GM18520 (cell line): ENCODE results near the gene DPY19L3.
"Not testable (repeated sequence)": the region's sequence is repeated elsewhere in the genome, so short reads cannot be mapped to it uniquely, and the experiment has no call there.

Source experiments
- ATAC-seq: cut with Tn5 transposase; IDR thresholded peaks from one replicate; pipeline ENCODE4 v1.9.1; 2021; ENCODE audit not compliant: unreplicated experiment

DPY19L3 gene, protein sequence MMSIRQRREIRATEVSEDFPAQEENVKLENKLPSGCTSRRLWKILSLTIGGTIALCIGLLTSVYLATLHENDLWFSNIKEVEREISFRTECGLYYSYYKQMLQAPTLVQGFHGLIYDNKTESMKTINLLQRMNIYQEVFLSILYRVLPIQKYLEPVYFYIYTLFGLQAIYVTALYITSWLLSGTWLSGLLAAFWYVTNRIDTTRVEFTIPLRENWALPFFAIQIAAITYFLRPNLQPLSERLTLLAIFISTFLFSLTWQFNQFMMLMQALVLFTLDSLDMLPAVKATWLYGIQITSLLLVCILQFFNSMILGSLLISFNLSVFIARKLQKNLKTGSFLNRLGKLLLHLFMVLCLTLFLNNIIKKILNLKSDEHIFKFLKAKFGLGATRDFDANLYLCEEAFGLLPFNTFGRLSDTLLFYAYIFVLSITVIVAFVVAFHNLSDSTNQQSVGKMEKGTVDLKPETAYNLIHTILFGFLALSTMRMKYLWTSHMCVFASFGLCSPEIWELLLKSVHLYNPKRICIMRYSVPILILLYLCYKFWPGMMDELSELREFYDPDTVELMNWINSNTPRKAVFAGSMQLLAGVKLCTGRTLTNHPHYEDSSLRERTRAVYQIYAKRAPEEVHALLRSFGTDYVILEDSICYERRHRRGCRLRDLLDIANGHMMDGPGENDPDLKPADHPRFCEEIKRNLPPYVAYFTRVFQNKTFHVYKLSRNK

DNA sequence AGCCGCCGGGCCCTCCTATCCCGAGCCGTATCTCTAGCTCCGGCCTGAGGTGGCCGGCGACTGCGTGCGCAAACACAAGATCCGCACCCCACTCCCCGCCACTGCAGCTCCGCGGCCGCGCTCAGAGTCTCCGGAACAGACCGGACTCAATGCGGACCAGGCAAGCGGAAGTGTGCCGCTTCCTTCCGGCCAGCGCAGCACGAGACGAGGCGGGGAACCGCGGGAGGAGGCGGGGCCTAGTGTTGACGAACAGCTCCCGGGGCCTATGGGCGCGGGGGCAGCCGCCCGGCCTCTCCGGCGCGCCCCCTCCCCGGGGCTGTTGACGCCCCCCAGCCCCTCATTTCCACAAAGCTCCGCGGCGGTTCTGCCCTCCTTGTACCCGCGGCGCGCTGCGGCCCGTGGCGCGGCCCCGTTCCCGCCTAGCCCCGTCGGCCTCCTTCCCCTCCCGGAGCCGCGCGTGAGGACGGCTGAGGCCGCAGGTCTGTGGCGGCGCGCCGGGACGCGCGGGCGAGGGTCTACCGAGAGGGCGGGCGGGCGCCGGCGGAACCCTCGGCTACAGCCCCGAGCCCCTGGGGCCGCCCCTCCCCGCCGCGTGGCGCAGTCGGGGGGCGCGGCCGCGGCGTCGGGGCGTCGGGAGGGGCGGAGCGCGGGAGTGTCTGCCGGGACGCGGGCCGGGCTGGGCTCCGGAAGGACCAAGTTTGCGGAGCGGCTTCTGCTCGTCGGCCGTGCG is at the start of gene DPY19L3:
Gene DPY19L3, plus strand, starts transcription at position 340 of the 730 bp plus-strand sequence. CDS start 2,484 bp downstream, outside the sequence.
- ATAC-seq = peak; percentile 95

DNA sequence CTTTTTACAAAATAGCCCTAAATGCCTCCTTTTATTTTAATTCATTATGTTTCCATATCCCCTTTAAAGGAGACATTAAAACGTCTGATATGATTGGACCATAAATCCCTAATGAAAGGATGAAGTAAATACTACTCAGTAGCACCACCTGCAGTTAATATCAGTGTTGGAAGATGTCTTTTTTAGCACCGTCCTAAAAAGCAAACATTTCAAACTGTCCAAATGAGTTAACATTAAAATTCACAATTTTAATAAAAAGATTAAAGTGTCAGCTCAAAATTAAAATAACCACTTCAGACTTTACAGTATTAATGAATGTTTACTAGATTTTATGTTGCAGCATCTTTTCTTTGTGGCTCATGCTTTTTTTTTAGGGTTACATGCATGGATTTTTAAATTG is 47.9 kb upstream of the DPY19L3 start:
- ATAC-seq = no peak

DNA sequence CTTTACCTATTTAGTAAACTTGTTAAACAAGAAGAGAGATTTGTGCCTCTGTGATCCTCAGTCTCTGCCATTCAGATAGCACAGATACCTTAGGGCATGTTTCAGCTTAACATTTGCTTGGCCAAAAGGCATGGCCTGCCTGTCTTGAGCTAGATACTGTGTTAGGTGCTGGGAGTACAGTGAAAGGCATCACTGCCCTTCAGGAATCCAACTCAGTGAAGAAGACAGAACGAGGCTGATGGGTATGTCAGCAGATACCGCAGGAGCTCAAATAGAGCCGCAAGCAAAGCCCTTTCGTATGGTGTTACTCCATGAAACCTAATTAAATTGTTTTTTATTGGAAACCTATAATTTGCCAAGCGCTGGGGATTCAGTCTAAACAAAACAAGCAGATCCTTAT is 47.2 kb upstream of the DPY19L3 start:
- ATAC-seq = no peak

DNA sequence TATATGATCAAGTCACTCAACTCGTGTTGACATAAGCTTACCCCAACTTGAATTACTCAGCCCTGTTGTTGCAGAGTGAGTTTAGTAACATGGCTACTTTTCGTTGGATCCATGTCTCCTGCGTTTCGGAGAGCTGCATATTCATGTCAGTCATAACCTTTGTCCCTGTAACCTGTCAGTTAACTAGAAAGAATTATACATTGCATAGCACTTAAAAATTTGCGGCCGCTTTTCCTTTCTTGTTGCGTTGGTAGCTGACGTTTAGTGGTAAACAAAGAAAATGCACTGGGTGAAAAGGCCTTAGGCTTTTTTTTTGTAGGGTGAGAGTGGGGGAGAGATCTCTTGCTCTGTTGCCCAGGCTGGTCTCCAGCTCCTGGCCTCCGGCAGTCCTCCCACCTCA is 46.0 kb upstream of the DPY19L3 start:
- ATAC-seq = no peak

DNA sequence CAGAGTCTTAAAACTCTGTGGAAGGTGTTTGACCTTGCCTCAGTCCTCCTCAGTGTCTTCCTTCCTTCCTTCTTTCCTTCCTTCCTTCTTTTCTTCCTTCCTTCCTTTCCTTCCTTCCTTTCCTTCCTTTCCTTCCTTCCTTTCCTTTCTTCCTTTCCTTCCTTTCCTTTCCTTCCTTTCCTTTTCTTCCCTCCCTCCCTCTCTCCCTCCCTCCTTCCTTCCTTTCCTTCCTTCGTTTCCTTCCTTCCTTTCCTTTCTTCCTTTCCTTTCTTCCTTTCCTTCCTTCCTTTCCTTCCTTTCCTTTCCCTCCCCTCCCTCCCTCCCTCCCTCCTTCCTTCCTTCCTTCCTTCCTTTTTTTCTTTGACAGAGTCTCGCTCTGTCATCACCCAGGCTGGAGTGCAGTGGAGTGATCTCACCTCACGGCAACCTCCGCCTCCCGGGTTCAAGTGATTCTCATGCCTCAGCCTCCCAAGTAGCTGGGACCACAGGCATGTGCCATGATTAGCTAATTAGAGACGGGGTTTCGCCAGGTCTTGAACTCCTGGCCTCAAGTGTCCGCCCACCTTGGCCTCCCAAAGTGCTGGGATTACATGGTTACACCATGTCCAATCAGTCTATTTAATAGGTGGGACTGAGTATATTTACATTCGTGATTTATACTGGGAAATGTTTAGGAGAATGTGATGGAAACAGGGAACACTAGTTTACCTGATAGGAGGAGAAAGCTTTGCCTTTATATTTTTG is 43.8 kb upstream of the DPY19L3 start:
- ATAC-seq = no peak

DNA sequence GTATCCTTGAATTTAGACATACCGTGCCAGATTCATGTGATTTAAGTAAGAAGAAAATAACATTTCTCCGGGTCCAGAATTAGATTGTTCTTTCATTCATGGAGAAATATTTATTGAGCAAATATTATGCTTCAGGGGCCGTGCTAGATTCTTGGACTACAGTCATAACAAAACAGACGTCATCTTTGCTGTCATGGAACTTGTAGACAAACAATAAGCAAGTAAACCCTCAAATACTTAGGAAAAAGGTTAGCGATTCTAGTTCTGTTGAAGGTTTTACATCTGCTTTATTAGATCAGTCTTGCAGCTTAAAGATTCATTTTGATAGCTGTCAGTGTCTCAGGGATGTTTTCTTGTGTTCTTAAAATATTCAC is 43.3 kb upstream of the DPY19L3 start:
- no peak for ATAC-seq

DNA sequence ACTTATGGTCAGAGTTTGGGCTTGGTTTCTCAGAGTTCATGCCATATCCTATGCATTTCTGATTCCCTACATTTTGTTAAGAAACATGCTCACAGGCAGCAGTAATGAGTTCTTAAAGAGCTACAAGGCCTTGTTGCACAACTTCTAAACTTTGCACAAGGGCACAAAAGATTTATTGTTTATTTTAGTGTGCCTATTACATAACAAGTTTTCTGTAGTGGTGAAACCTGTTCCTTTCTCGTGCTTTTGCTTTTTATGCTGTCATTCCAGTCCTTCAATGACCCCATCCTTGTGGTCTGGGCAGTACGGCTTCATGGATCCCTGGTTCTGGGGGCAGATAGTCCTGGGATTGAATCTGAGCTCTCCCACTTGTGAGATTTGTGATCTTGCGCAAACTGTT is 42.4 kb upstream of the DPY19L3 start:
- no peak for ATAC-seq

- no peak for ATAC-seq
Measured at GRCh38 chr19:32363632-32364031, 41.9 kb upstream of the DPY19L3 start.

GRCh38 chr19:32364040-32364439 is 41.5 kb upstream of the DPY19L3 start:
- no peak for ATAC-seq

- ATAC-seq = no peak
Measured at GRCh38 chr19:32367063-32367462, 38.5 kb upstream of the DPY19L3 start.

GRCh38 chr19:32367948-32368536 is 37.5 kb upstream of the DPY19L3 start:
- ATAC-seq = no peak

- ATAC-seq = no peak
Measured at GRCh38 chr19:32368787-32369186, 36.8 kb upstream of the DPY19L3 start.

- ATAC-seq = no peak
Measured at GRCh38 chr19:32372726-32373517, 32.6 kb upstream of the DPY19L3 start.

DNA sequence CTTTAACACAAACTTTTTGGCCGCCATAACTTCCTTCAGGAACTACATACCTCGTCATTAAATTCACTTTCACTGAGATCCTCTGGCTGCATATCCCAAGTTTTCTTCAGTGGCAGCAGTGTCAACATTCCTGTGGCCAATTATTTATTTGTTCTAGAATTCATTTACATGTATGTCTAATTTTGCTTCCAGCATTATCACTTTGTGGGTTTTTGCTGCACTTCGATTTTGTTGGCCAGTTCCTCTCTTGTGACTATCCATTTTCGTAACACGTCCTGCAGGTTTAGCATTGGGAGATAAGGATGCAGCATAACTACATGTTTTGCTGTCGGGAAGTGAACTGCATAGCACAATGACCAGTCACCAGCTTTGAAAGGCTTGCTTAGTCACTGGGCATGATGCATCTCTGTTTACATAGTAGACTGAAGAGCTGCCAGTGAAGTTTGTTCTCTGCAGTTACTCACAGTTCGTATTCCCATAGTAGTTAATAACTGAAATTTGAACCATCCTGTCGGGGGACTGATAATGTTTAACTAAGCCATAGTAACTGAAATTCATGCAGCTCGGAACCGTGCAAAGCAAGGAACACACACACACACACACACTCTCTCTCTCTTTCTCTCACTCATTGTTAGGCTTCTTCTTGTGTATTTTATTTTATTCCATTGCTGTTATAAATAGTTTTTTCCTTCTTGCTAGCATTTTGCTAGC is 31.8 kb upstream of the DPY19L3 start:
- ATAC-seq = no peak

DNA sequence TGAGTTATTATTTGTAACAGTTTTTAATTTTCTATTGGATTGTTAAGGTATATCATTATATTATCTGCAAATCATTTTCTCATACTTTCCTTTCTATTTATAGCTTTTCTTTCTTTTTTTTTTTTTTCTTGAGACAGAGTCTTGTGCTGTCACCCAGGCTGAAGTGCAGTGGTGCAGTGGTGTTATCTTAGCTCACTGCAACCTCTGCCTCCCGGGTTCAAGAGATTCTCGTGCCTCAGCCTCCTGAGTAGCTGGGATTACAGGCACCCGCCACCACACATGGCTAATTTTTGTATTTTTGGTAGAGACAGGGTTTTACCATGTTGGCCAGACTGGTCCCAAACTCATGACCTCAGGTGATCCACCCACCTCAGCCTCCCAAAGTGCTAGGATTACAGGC is 31.2 kb upstream of the DPY19L3 start:
- ATAC-seq = not testable (repeated sequence)

DNA sequence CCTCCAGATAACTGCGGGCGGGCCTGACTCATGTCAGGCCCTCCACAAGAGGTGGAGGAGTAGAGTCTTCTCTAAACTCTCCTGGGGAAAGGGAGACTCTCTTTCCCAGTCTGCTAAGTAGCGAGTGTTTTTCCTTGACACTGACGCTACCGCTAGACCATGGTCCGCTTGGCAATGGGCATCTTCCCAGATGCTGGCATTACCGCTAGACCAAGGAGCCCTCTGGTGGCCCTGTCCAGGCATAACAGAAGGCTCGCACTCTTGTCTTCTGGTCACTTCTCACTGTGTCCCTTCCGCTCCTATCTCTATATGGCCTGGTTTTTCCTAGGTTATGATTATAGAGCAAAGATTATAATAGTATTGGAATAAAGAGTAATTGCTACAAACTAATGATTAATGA is 28.5 kb upstream of the DPY19L3 start:
- ATAC-seq = not testable (repeated sequence)

GRCh38 chr19:32380269-32380668 is 25.3 kb upstream of the DPY19L3 start:
- no peak for ATAC-seq

DNA sequence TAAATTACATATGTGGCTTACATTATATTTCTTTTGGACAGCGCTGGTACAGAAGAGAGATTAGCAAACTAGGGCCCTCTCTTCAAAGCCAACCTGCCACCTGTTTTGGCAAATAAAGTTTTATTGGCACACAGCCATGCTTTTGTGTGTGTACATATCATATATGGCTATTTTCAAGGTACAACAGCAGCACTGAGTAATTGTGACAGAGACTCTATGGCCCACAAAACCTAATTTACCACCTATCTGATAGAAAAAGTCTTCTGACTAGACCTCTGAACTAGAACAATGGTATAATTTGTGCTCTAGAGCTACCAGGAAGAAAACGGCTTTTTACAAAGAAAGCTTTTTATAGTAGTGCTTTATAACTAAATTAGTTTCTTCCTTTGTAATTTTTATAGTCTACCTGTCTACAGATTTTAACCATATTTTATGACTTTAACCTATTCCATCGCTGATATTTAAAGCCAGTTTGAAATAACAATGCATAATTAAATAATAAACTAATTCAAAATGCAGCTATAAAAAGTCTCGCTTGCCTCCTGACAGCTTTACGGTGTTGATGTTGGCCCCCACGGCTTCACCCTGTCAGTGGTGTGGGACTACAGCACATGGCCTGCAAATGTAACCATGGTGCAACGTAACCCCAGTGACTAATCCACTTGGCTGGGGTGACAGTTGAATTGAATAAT is 17.7 kb upstream of the DPY19L3 start:
- ATAC-seq = no peak

DNA sequence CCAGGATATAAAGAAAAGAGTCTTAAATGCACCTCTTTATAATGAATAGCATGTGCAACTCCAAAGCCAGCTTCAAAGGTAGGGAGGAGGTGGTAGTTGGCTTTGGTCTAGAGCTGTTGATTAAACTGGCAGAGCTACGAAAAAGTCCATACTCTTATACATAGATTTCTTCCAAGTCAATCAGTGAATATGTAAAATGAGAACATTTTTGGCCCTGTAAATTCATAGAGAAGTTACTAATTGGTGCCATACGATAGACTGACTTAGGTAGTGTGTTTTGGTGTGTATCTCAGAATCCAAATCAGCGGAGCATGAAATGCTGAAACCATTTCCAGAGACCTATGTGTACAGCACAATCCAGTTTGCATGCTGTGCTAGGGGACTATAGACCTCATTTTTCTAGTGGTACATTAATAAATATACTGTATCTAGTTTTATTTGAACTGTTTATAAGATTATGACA is 17.1 kb upstream of the DPY19L3 start:
- ATAC-seq = no peak
